Measurements from ENCODE around the gene LRRC61.

Gene LRRC61

DNA sequence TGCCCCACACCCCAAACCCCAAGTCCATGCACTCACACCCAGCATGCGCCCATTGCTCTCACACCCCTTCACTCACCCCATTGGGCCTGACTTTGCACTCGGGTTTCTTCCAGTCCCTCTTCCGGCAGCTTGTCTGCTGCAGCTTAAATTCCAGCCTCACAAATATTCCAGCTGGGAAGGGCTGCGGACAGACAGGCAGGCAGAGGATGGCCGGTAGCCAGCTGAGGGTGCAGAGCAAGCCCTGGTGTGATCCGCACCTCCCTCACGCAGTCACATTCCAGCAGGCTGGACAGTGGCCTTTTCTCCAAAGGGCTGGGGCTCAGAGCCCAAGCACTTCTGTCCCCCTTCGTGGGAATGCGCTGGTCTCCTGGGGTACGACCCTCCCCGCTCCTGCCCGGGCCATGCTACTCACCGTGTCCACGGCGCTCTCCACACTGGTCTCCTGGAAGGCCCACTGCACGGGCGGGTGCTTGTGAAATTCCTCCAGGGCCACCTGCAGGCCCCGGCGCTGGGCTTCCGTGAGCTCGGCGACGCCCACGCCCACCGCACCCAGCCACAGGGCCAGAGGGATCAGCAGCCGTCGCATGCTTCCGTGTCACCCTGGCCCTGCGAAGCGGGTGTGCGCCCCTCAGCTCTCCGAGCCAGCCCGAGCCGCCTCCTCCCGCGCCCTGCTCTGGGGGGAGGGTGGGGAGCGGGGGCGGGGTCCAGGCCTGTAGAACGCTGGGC is 17.0 kb downstream of the LRRC61 start:
- DNase-seq (ENCODE audit: low read depth): no peak
- no peak overlapping the region for H3K4me3 ChIP-seq (ENCODE audit: low read depth, low read length)
- TF ChIP-seq, protein P1, sequence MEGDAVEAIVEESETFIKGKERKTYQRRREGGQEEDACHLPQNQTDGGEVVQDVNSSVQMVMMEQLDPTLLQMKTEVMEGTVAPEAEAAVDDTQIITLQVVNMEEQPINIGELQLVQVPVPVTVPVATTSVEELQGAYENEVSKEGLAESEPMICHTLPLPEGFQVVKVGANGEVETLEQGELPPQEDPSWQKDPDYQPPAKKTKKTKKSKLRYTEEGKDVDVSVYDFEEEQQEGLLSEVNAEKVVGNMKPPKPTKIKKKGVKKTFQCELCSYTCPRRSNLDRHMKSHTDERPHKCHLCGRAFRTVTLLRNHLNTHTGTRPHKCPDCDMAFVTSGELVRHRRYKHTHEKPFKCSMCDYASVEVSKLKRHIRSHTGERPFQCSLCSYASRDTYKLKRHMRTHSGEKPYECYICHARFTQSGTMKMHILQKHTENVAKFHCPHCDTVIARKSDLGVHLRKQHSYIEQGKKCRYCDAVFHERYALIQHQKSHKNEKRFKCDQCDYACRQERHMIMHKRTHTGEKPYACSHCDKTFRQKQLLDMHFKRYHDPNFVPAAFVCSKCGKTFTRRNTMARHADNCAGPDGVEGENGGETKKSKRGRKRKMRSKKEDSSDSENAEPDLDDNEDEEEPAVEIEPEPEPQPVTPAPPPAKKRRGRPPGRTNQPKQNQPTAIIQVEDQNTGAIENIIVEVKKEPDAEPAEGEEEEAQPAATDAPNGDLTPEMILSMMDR (IDR thresholded peaks at IDR 0.05; ENCODE audit: low read depth, low read length, missing control alignments): no peak

DNA sequence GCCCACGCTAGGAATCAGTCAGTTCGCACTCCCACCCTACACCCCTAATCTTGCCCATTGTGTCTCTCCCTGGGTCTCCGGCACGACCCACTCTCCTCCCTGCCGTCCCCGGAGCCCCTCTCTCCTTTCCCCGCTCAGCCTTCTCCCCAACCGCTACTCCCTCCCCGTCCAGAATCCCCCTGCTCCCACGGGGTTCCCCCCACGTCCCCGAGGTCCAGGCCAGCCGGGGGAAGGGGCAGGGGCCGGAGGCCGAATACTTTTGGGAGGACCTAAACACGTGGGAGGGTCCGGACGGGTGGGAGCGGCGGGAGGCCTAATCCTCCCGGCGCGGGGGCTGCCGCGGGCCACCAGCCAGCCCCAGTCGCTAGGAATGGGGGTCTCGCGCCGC is 17.7 kb downstream of the LRRC61 start:
- H3K4me3 ChIP-seq (ENCODE audit: low read depth, low read length): no peak overlapping the region
- DNase-seq (ENCODE audit: low read depth): no peak
- TF ChIP-seq, protein P1 (IDR thresholded peaks at IDR 0.05; ENCODE audit: low read depth, low read length, missing control alignments): no peak

DNA sequence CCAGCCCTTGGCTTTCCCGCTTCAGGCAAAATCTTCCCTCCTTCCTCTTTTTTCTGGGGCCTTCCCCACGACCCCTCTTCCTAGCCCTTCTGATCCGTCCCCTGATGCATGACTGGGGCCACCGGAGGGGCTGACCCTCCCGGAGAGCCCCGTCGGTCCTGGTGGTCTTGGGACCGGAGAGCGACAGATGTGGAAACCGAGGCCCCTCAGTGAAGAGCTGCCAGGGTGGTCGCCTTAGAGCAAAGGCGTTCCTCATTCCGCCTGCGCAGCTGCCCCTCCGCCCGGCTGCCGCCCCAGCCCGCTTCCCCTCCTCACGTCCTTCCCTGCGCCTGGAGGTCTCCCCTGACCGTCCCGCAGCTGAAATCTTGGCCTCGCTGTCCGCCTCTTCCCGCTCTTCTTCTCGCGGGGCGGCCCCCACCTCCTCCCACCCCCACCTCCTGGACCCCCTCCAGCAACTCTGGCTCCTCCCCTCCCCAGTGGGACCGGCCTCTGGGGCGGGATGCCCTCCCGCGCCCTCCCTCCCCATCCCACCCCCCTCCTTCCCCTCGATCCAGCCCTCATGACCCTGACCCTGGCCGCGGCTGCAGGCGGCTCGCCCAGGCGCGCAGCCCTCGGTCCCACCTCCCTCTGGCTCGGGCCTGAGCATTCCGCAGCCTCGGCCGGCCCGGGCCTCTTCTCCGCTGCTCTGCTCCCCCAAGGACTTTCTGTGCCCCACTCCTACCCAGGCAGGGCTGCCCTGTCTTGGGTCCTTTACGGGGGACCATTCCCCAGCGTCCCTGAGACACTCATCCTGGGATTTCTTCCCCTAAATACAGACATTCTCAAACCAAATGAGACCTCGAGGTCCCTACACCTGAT is 18.3 kb downstream of the LRRC61 start, which contains the start of gene RARRES2:
Gene RARRES2 (minus strand): TSS at position 367 of the 858 bp plus-strand sequence. CDS start 1,020 bp downstream, outside the sequence.
- no peak within 1 kb of the TSS for H3K4me3 ChIP-seq (ENCODE audit: low read depth, low read length)

DNA sequence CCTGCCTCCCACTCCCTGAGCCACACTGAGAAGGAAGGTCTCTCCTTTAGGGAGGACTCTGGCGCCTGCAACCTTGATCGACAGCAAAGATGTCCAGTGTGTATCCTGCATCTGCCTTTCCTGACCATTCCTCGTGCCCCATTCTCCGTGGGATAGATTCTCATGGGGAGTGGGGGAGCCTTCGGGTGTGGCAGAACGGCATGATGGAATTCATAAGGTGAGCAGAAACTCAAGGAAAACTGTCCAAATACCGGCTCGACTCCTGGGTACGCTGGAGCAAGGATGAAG is 18.9 kb downstream of the LRRC61 start:
- H3K4me3 ChIP-seq (ENCODE audit: low read depth, low read length): no peak overlapping the region

More for the DNA sequence above, 18.3 kb downstream of the LRRC61 start, which contains the start of gene RARRES2:
- TF ChIP-seq, protein P1 (IDR thresholded peaks at IDR 0.05; ENCODE audit: low read depth, low read length, missing control alignments): no peak
- no peak for DNase-seq (ENCODE audit: low read depth)

DNA sequence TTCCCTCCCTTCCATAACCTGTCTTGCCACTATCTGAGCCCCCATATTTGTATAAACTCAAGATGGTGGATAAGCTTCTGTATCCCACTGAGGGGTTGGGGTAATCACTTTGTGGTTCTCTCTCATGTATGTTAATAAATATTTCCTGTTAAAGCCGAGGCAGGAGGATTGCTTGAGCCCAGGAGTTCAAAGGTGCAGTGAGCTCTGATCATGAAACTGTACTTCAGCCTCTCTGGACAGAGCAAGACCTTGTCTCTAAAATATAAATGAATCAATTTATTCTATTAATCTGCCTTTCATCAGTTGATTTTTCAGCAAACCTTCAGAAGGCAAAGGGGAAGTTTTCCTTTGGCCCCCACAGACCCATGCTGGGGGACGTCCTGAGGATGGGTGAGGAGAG is 20.1 kb downstream of the LRRC61 start:
- H3K4me3 ChIP-seq (ENCODE audit: low read depth, low read length): no peak overlapping the region
- TF ChIP-seq, protein P1 (IDR thresholded peaks at IDR 0.05; ENCODE audit: low read depth, low read length, missing control alignments): no peak
- no peak for DNase-seq (ENCODE audit: low read depth)

More for the DNA sequence above, 18.9 kb downstream of the LRRC61 start:
- no peak for DNase-seq (ENCODE audit: low read depth)
- TF ChIP-seq, protein P1 (IDR thresholded peaks at IDR 0.05; ENCODE audit: low read depth, low read length, missing control alignments): no peak

DNA sequence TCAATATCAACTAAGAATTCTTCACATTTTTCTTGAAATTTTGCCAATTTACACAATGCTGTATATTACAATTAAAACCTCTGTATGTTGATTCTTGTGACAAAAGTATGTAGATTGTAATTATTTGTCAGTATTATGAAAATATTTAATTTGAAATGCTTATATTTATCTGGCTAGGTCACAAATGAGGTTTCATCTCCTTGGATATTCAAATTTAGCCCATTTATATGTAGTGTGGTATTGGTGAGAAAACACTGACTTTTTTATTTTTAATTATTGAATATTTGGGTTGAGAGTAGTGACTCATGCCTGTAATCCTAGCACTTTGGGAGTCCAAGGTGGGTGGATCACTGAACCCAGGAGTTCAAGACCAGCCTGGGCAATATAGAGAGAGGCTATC is 21.1 kb downstream of the LRRC61 start:
- TF ChIP-seq, protein P1 (IDR thresholded peaks at IDR 0.05; ENCODE audit: low read depth, low read length, missing control alignments): no peak
- no peak overlapping the region for H3K4me3 ChIP-seq (ENCODE audit: low read depth, low read length)
- DNase-seq (ENCODE audit: low read depth): no peak
